ENCODE data around the gene SIGLEC6.
A peak's percentile ranks its signal among the peaks of the same experiment; 100 is the strongest.

The SIGLEC6 gene

GRCh38 chr19:51548213-51548651, 16.8 kb upstream of the SIGLEC6 start:
- no peak for DNase-seq

GRCh38 chr19:51547397-51548212, 16.1 kb upstream of the SIGLEC6 start:
- DNase-seq, result no peak

- DNase-seq, result no peak
Measured at GRCh38 chr19:51546650-51547396, 15.4 kb upstream of the SIGLEC6 start.

GRCh38 chr19:51546107-51546649, 14.7 kb upstream of the SIGLEC6 start:
- DNase-seq, result no peak

- DNase-seq, result no peak
Measured at GRCh38 chr19:51544038-51544437, 12.6 kb upstream of the SIGLEC6 start.

GRCh38 chr19:51542699-51543098, 11.2 kb upstream of the SIGLEC6 start:
- DNase-seq, result no peak

- no peak for DNase-seq
Measured at GRCh38 chr19:51541458-51542357, 10.2 kb upstream of the SIGLEC6 start.

- no peak for DNase-seq
Measured at GRCh38 chr19:51539821-51540366, 8.4 kb upstream of the SIGLEC6 start.

GRCh38 chr19:51535535-51535934, 4.1 kb upstream of the SIGLEC6 start:
- no peak for DNase-seq

- no peak for DNase-seq
Measured at GRCh38 chr19:51530616-51531015, 854 bp downstream of the SIGLEC6 start.

- no peak for DNase-seq
Measured at GRCh38 chr19:51529301-51529700, 2.2 kb downstream of the SIGLEC6 start.

- no peak for DNase-seq
Measured at GRCh38 chr19:51525651-51526050, 5.8 kb downstream of the SIGLEC6 start.

GRCh38 chr19:51524666-51525264, 6.7 kb downstream of the SIGLEC6 start:
- DNase-seq, result no peak

GRCh38 chr19:51521781-51522180, 9.7 kb downstream of the SIGLEC6 start:
- DNase-seq, result no peak

GRCh38 chr19:51521357-51521756, 10.1 kb downstream of the SIGLEC6 start:
- DNase-seq, result no peak

- DNase-seq, result no peak
Measured at GRCh38 chr19:51520728-51521127, 10.7 kb downstream of the SIGLEC6 start.

GRCh38 chr19:51514866-51515481, 16.5 kb downstream of the SIGLEC6 start:
- DNase-seq, result peak; percentile 9 to 34

GRCh38 chr19:51513968-51514367, 17.5 kb downstream of the SIGLEC6 start:
- DNase-seq, result no peak

- peak in 1 of 2 donors; percentile 32 for DNase-seq
Measured at GRCh38 chr19:51511353-51511752, 20.1 kb downstream of the SIGLEC6 start.

GRCh38 chr19:51509823-51510660, 21.4 kb downstream of the SIGLEC6 start:
- no peak for DNase-seq

All from stimulated activated CD4-positive, alpha-beta T cell treated with anti-CD3 and anti-CD28 coated beads, Interleukin-2, amount 100 ng/mL, for 24 hours (primary cell).